Measurements from ENCODE around the gene IPO5. TPM values are rescaled to one million over a fixed set of nuclear protein-coding genes. Genes with fewer than 3 reads are reported as not detected.

IPO5 gene
- polyA plus RNA-seq, 3 donors, result 17.5 to 21.6 (median 20.7) TPM

DNA sequence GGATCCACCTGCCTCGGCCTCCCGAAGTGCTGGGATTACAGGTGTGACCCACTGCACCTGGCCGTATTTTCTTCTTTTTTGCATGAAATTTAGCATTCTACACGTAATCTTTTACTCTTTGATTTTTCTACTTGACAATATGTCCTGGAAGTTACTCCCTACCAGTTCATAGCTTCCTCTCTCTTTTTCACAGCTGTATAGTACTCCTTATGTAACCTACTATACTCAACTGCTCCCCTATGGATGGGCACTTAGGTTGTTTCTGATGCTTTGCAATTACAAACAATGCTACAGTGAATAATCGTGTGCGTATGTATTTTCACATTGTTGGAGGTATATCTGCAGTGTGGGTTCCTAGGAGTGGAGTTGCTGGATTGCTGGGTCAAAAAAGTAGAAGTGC, 98.9 kb downstream of the IPO5 start:
- no peak overlapping the region for H2AFZ ChIP-seq (ENCODE audit: insufficient read depth, low read depth, low read length, poor library complexity, severe bottlenecking)
- no peaks in the 10 kb centered on the region for H3K79me2 ChIP-seq (ENCODE audit: insufficient read depth, low read length)
- Mint-ChIP-seq H3K4me1 (no peaks in the 10 kb centered on the region), H3K9me3 (peaks cover 2 to 9% (median 5%) of the 10 kb centered on the region in 7 donors), H3K4me3 (no peak overlapping the region), H3K36me3 (no peaks in the 10 kb centered on the region), H3K27me3 (ENCODE audit: low read depth in 3 of 3) (peaks cover 1 to 6% (median 2%) of the 10 kb centered on the region in 3 donors), H3K27ac (no peak overlapping the region)
- no peak for DNase-seq
- H3K36me3 ChIP-seq (replicated peaks in 1 of 2; ENCODE audit: control insufficient read depth in 1 of 2, insufficient read depth in 2 of 2, low read length in 2 of 2), result no peaks in the 10 kb centered on the region
- 92% methylated on average over 2 of the region's 6 CpGs for WGBS (ENCODE audit: insufficient coverage)
- H3K27ac ChIP-seq (ENCODE audit: low read depth in 1 of 2, low read length in 2 of 2), result no peak overlapping the region
- H3K4me1 ChIP-seq (ENCODE audit: control insufficient read depth in 1 of 2, insufficient read depth in 2 of 2, low read length in 2 of 2), result no peaks in the 10 kb centered on the region
- no peaks in the 10 kb centered on the region for H4K20me1 ChIP-seq (ENCODE audit: insufficient read depth, low read length)
- no peaks in the 10 kb centered on the region for H3K27me3 ChIP-seq (ENCODE audit: control insufficient read depth in 2 of 2, insufficient read depth in 2 of 2, low read length in 2 of 2)
- intact Hi-C loops (cut with micrococcal nuclease), result no loop called here
- no peak overlapping the region for H3K4me2 ChIP-seq (replicated peaks; ENCODE audit: extremely low read depth, low read length, poor library complexity, severe bottlenecking)
- H3K9me3 ChIP-seq (replicated peaks in 1 of 2; ENCODE audit: control insufficient read depth in 1 of 2, insufficient read depth in 1 of 2, low read length in 2 of 2), result no peaks in the 10 kb centered on the region
- TF ChIP-seq, protein P1, sequence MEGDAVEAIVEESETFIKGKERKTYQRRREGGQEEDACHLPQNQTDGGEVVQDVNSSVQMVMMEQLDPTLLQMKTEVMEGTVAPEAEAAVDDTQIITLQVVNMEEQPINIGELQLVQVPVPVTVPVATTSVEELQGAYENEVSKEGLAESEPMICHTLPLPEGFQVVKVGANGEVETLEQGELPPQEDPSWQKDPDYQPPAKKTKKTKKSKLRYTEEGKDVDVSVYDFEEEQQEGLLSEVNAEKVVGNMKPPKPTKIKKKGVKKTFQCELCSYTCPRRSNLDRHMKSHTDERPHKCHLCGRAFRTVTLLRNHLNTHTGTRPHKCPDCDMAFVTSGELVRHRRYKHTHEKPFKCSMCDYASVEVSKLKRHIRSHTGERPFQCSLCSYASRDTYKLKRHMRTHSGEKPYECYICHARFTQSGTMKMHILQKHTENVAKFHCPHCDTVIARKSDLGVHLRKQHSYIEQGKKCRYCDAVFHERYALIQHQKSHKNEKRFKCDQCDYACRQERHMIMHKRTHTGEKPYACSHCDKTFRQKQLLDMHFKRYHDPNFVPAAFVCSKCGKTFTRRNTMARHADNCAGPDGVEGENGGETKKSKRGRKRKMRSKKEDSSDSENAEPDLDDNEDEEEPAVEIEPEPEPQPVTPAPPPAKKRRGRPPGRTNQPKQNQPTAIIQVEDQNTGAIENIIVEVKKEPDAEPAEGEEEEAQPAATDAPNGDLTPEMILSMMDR (IDR thresholded peaks at IDR 0.05), result no peak
- no peak overlapping the region for H3K9ac ChIP-seq (ENCODE audit: insufficient read depth, low read length, poor library complexity, severe bottlenecking)
- no peak overlapping the region for H3K4me3 ChIP-seq (replicated peaks in 1 of 3; ENCODE audit: low read depth in 2 of 3, low read length in 3 of 3)

DNA sequence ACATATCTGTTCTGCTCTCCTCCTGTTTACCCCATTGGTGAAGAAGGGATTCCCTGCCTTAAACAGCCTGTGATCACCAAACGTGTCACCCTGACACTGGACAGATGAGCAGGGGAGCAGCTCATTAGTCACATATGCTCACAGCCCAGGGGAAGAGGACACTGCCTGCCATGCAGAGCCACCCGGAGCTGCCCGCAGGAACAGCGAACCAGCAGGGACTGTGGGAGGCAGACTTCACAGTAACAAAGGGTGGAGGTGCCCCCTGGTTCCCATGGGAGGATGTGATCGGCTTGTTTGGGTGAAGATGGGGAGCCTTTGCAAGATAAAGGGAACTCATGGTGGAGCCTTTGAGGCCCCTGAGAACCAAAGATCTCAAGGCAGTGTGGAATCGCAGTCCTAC, 100.8 kb downstream of the IPO5 start:
- no peak overlapping the region for H3K4me3 ChIP-seq (replicated peaks in 1 of 3; ENCODE audit: low read depth in 2 of 3, low read length in 3 of 3)
- Mint-ChIP-seq H3K4me3 (no peak overlapping the region), H3K36me3 (no peaks in the 10 kb centered on the region), H3K4me1 (no peaks in the 10 kb centered on the region), H3K27me3 (ENCODE audit: low read depth in 3 of 3) (peaks cover 0 to 6% (median 2%) of the 10 kb centered on the region in 3 donors), H3K9me3 (peaks cover 2 to 7% (median 4%) of the 10 kb centered on the region in 7 donors), H3K27ac (no peak overlapping the region)
- H4K20me1 ChIP-seq (ENCODE audit: insufficient read depth, low read length), result no peaks in the 10 kb centered on the region
- intact Hi-C loops (cut with micrococcal nuclease), result no loop called here
- no peak overlapping the region for H2AFZ ChIP-seq (ENCODE audit: insufficient read depth, low read depth, low read length, poor library complexity, severe bottlenecking)
- DNase-seq, result no peak
- no peaks in the 10 kb centered on the region for H3K36me3 ChIP-seq (replicated peaks in 1 of 2; ENCODE audit: control insufficient read depth in 1 of 2, insufficient read depth in 2 of 2, low read length in 2 of 2)
- no peak overlapping the region for H3K27ac ChIP-seq (ENCODE audit: low read depth in 1 of 2, low read length in 2 of 2)
- no peak overlapping the region for H3K4me2 ChIP-seq (replicated peaks; ENCODE audit: extremely low read depth, low read length, poor library complexity, severe bottlenecking)
- H3K4me1 ChIP-seq (ENCODE audit: control insufficient read depth in 1 of 2, insufficient read depth in 2 of 2, low read length in 2 of 2), result no peaks in the 10 kb centered on the region
- 89% methylated on average over 3 of the region's 6 CpGs for WGBS (ENCODE audit: insufficient coverage)
- H3K27me3 ChIP-seq (ENCODE audit: control insufficient read depth in 2 of 2, insufficient read depth in 2 of 2, low read length in 2 of 2), result no peaks in the 10 kb centered on the region
- TF ChIP-seq, protein P1 (IDR thresholded peaks at IDR 0.05), result no peak
- H3K9me3 ChIP-seq (replicated peaks in 1 of 2; ENCODE audit: control insufficient read depth in 1 of 2, insufficient read depth in 1 of 2, low read length in 2 of 2), result no peaks in the 10 kb centered on the region
- no peaks in the 10 kb centered on the region for H3K79me2 ChIP-seq (ENCODE audit: insufficient read depth, low read length)
- H3K9ac ChIP-seq (ENCODE audit: insufficient read depth, low read length, poor library complexity, severe bottlenecking), result no peak overlapping the region
